Neural progenitor cell (in vitro differentiated cells): ENCODE data around the gene NEIL1. TPM values are rescaled to one million over a fixed set of nuclear protein-coding genes. Genes with fewer than 3 reads are reported as not detected.
"Not testable (repeated sequence)": the region's sequence is repeated elsewhere in the genome, so short reads cannot be mapped to it uniquely, and the experiment has no call there.

Experiments used
- DNase-seq: peaks from one replicate; pipeline ENCODE4 v3.0.0-alpha.2; 2016; ENCODE audit warnings: low spot score
- H2AFZ ChIP-seq: fragments of 200-600 bp; sonication (generic); replicated peaks from 2 replicates; pipeline ENCODE4 v1.6.1; 2016; ENCODE audit warnings: antibody characterized with exemption
- H3F3A ChIP-seq: fragments of 200-600 bp; sonication (generic); 2 replicates; pipeline ENCODE4 v1.6.1; 2016; ENCODE audit warnings: antibody characterized with exemption, low read depth
- H3K27ac ChIP-seq: fragments of 200-600 bp; sonication (generic); 2 replicates; pipeline ENCODE4 v1.5.1; 2016; ENCODE audit warnings: mild to moderate bottlenecking
- H3K27me3 ChIP-seq: fragments of 200-600 bp; sonication (generic); 2 replicates; pipeline ENCODE4 v1.6.1; 2016; ENCODE audit warnings: mild to moderate bottlenecking, moderate library complexity
- H3K36me3 ChIP-seq: fragments of 200-600 bp; sonication (generic); 2 replicates; pipeline ENCODE4 v1.5.1; 2016
- H3K4me1 ChIP-seq: fragments of 200-600 bp; sonication (generic); 2 replicates; pipeline ENCODE4 v1.6.1; 2016; ENCODE audit warnings: mixed run types
- H3K4me2 ChIP-seq: fragments of 200-600 bp; sonication (generic); 2 replicates; pipeline ENCODE4 v1.6.1; 2016
- H3K4me3 ChIP-seq: fragments of 200-600 bp; sonication (generic); 2 replicates; pipeline ENCODE4 v1.5.1; 2016
- H3K79me2 ChIP-seq: fragments of 200-600 bp; sonication (generic); 2 replicates; pipeline ENCODE4 v1.6.1; 2016; ENCODE audit warnings: low read depth
- H3K9ac ChIP-seq: fragments of 200-600 bp; sonication (generic); 2 replicates; pipeline ENCODE4 v1.6.1; 2016
- H3K9me3 ChIP-seq: fragments of 200-600 bp; sonication (generic); 2 replicates; pipeline ENCODE4 v1.5.1; 2016; ENCODE audit warnings: low read depth
- H4K20me1 ChIP-seq: fragments of 200-600 bp; sonication (generic); 2 replicates; pipeline ENCODE4 v1.6.1; 2016; ENCODE audit warnings: low read depth
- H3K27ac Mint-ChIP-seq: 3 replicates; pipeline ENCODE4 v1.8.0; 2021; ENCODE audit warnings: mixed read lengths
- H3K27me3 Mint-ChIP-seq: 2 replicates; pipeline ENCODE4 v1.8.0; 2022; ENCODE audit warnings: low read depth, mild to moderate bottlenecking, inconsistent platforms, moderate library complexity, mixed read lengths; ENCODE audit not compliant: insufficient read depth
- H3K36me3 Mint-ChIP-seq: 3 replicates; pipeline ENCODE4 v1.8.0; 2021; ENCODE audit warnings: mixed read lengths
- H3K4me1 Mint-ChIP-seq: 3 replicates; pipeline ENCODE4 v1.8.0; 2021; ENCODE audit warnings: mixed read lengths
- H3K4me3 Mint-ChIP-seq: 3 replicates; pipeline ENCODE4 v1.8.0; 2021; ENCODE audit warnings: mild to moderate bottlenecking, moderate library complexity, mixed read lengths
- H3K9me3 Mint-ChIP-seq: 3 replicates; pipeline ENCODE4 v1.8.0; 2020; ENCODE audit warnings: mixed read lengths
- CTCF ChIP-seq: fragments of 200-600 bp; sonication (generic); IDR thresholded peaks from 2 replicates; pipeline ENCODE4 v1.5.1; 2017; ENCODE audit warnings: antibody characterized with exemption, mild to moderate bottlenecking
- total RNA-seq: library from RNA; depleted of rRNA; stranded (reverse); fragments of >200 nt; gene quantifications from 2 replicates; pipeline ENCODE4 v1.2.3, GENCODE V29; 2015; ENCODE audit warnings: low replicate concordance

Gene NEIL1
- total RNA-seq, result 11.2 and 30.1 TPM in 2 replicates

- H3K36me3 Mint-ChIP-seq, result no peaks in the 10 kb centered on the region
- H3K9me3 ChIP-seq, result no peaks in the 10 kb centered on the region
- peak within 1 kb of the TSS; percentile 98 for H2AFZ ChIP-seq
- no peak within 1 kb of the TSS for H3K27ac ChIP-seq
- H3K4me1 ChIP-seq, result peaks cover 6% of the 10 kb centered on the region
- peak; percentile 18 for DNase-seq
- H3K9ac ChIP-seq, result peak within 1 kb of the TSS; percentile 54
- no peaks in the 10 kb centered on the region for H3K79me2 ChIP-seq
- H3K27me3 Mint-ChIP-seq, result peaks cover 14% of the 10 kb centered on the region
- H3K27ac Mint-ChIP-seq, result no peak within 1 kb of the TSS
- H3K27me3 ChIP-seq, result peaks cover 55% of the 10 kb centered on the region
- peak within 1 kb of the TSS; percentile 91 for H3K4me3 Mint-ChIP-seq
- H3K4me3 ChIP-seq, result peak within 1 kb of the TSS; percentile 69
- no peak for TF ChIP-seq CTCF
- H4K20me1 ChIP-seq, result no peaks in the 10 kb centered on the region
- H3K9me3 Mint-ChIP-seq, result no peaks in the 10 kb centered on the region
- H3K4me2 ChIP-seq, result peak within 1 kb of the TSS; percentile 96
- peaks cover 2% of the 10 kb centered on the region for H3K4me1 Mint-ChIP-seq
- H3K36me3 ChIP-seq, result no peaks in the 10 kb centered on the region
- H3F3A ChIP-seq, result peaks cover 19% of the 10 kb centered on the region
Measured at GRCh38 chr15:75346796-75347221, at the start of gene NEIL1. Gene NEIL1, plus strand, starts transcription at chr15:75347039. Its CDS starts 1,867 bp downstream, at chr15:75348906.

- DNase-seq, H3K27ac Mint-ChIP-seq, H4K20me1 ChIP-seq, H3K4me1 Mint-ChIP-seq, H3K27me3 Mint-ChIP-seq, H2AFZ ChIP-seq, H3K4me3 Mint-ChIP-seq, H3K36me3 Mint-ChIP-seq, H3F3A ChIP-seq, H3K4me3 ChIP-seq, H3K79me2 ChIP-seq, H3K4me1 ChIP-seq, H3K27me3 ChIP-seq, H3K4me2 ChIP-seq, H3K36me3 ChIP-seq, H3K9me3 ChIP-seq, H3K9ac ChIP-seq, H3K27ac ChIP-seq, H3K9me3 Mint-ChIP-seq: not testable (repeated sequence)
Measured at GRCh38 chr15:75298541-75299310, 48.1 kb upstream of the NEIL1 start.

- H3K4me3 ChIP-seq, H3K27me3 Mint-ChIP-seq, H3K4me1 ChIP-seq, H3K9ac ChIP-seq, H3F3A ChIP-seq, H3K9me3 Mint-ChIP-seq, H3K36me3 ChIP-seq, H3K4me2 ChIP-seq, H3K27me3 ChIP-seq, H3K4me3 Mint-ChIP-seq, H2AFZ ChIP-seq, H3K27ac Mint-ChIP-seq, H4K20me1 ChIP-seq, H3K4me1 Mint-ChIP-seq, H3K79me2 ChIP-seq, H3K27ac ChIP-seq, H3K9me3 ChIP-seq, H3K36me3 Mint-ChIP-seq, DNase-seq: not testable (repeated sequence)
- TF ChIP-seq CTCF, result peak; percentile 65
Measured at GRCh38 chr15:75299311-75299688, 47.5 kb upstream of the NEIL1 start.

GRCh38 chr15:75300026-75300425 lies 46.8 kb upstream of the NEIL1 start:
- not testable (repeated sequence) for H3K27me3 ChIP-seq, H3K36me3 Mint-ChIP-seq, H3K4me2 ChIP-seq, DNase-seq, H3K4me1 Mint-ChIP-seq, H3K9me3 ChIP-seq, H3K4me1 ChIP-seq, H3K4me3 Mint-ChIP-seq, H3F3A ChIP-seq, H3K27me3 Mint-ChIP-seq, H4K20me1 ChIP-seq, H2AFZ ChIP-seq, H3K9me3 Mint-ChIP-seq, H3K36me3 ChIP-seq, H3K4me3 ChIP-seq, H3K9ac ChIP-seq, H3K27ac ChIP-seq, H3K79me2 ChIP-seq
- peak overlapping the region; percentile 34 for H3K27ac Mint-ChIP-seq
